ENCODE measurements around the gene ZFP42. TPM values are rescaled to one million over a fixed set of nuclear protein-coding genes. Genes with fewer than 3 reads are reported as not detected.
A peak's percentile ranks its signal among the peaks of the same experiment; 100 is the strongest.
"Not testable (repeated sequence)": the region's sequence is repeated elsewhere in the genome, so short reads cannot be mapped to it uniquely, and the experiment has no call there.

The ZFP42 gene
- under 0.01 TPM in 1 of 2 replicates, not detected in the other for total RNA-seq

DNA sequence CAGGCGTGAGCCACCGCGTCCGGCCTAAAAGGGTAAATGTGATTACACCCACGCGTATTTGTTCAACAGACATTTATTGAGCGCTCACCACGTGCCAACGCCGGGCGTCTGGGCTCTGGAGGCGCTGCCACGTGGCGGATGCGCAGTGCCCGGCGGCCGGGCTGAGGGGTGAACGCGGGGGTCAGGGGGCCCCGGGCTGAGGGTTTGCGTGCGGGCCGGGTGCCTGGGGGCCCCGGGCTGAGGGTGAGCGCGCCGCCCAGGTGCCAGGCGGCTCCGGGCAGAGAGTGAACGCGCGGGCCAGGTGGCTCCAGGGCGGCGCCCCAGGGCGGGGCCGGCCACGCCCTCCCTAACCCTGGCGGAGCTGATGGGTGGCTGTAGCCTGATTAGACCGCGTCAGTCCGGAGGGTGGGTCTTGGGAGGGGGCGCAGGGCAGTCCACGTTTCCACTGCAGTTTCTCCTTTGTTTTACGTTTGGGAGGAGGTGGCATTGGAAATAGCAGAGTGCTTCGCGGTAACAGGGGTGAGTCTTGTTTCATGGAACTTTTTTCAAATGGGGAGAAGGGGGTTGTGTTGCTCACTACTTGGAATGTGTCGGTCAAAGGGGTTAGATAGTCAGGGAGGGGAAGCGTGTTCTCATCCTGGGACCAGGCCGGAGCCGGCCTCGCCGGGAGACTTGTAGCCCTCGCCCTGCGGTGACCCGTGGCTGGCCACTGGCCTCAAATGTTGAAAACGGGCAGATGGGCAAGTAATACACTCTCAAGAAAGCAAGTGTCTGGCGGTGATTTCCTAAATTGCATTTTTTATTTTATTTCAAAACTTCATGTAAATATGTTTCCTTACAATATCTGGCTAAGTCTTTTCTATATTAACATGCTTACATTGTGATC, at the start of gene ZFP42:
Gene ZFP42 (plus strand): TSS at position 450 of the 886 bp plus-strand sequence. CDS start 7,037 bp downstream, outside the sequence.
- DNase-seq (ENCODE audit: low read depth in 2 of 2), result no peak

DNA sequence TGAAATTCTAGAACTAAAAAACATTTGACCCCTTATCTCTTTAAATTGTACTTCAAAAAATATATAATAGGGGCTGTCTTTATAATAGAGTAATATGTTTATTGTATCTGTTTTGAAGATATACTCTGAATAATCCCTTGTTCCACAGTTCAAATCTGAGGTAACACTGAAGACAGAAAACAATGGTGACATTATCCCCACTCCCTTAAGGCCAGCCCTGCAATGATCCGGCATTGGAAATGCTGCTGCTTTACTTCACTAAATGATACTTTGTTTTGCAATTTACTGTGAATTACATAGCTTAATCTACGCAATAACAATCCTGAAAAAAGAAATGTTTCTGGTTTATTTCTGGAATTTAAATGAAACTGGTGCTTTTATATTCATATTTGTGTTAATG, 34.4 kb upstream of the ZFP42 start:
- DNase-seq (ENCODE audit: low read depth in 2 of 2), result no peak

DNA sequence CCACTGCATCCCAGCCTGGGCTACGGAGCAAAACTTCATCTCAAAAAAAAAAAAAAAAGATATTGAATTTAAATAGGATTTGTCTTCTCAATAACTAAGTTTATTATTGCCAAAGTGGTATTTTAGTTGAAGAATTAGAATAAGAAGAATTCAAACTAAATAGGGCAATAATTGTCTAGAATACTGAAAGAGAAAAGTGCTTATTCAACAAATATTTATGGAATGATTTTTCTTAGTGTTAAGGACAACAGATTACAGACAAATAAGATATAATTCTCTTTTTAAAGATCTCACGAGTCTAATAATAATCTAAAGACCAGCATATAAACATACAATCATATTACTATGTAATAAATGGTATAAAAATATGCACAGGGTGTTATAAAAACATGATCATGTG, 33.6 kb upstream of the ZFP42 start:
- no peak for DNase-seq (ENCODE audit: low read depth in 2 of 2)

DNA sequence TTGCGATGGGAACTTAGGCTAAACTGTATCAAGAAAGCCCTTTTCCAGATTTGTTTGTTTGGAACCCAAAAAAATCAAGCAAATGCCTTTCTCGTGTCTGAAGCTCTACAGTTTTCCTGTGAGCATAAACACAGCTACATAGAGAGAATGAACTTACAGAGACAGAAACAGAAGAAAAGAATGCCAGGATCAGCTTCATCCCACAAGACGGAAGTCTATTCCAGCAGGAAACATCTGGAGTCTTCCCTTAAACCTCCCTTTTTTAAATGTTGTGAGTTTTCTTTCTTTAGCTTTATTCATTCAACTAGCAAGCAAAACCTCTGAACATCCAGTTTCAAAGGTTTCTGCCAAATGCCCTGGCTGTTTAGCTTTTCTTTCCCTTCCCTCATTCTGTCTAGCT, 32.6 kb upstream of the ZFP42 start:
- no peak for DNase-seq (ENCODE audit: low read depth in 2 of 2)

DNA sequence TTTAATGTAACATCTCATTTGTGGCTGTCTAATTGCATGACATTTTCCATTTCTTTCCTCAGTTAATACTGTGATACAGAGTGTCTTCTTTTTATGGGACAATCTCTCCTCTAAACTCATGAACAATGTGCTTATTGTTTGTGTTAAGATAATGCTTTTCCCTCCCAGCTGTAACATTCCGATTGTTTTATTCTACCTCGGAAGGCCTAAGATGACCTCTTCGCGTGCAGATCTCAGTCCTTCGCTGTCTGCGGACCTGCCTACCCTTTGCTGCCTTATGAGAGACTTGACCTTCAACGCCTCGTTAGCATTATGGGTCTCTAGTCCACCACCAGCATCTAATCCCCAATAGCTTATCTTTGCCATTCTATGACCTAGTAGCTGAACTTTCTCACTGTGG, 29.8 kb upstream of the ZFP42 start:
- DNase-seq (ENCODE audit: low read depth in 2 of 2), result no peak

DNA sequence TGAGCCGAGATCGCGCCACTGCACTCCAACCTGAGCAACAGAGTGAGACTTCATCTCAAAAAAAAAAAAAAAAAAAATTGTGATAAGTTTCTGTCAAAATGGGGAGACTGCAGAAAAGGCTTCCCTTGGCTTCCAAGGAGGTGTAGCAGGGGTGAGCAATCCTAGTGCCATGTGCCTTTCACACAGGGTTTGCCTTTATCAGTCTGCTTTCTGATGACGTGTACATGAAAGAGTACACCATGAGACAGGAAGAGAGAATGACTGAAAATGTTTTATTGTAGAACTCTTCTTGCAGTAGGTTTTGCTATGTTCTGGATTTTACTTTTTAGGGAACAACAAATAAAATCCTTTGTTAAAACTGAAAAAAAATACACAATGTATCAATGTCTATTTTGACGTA, 23.4 kb upstream of the ZFP42 start:
- no peak for DNase-seq (ENCODE audit: low read depth in 2 of 2)

DNA sequence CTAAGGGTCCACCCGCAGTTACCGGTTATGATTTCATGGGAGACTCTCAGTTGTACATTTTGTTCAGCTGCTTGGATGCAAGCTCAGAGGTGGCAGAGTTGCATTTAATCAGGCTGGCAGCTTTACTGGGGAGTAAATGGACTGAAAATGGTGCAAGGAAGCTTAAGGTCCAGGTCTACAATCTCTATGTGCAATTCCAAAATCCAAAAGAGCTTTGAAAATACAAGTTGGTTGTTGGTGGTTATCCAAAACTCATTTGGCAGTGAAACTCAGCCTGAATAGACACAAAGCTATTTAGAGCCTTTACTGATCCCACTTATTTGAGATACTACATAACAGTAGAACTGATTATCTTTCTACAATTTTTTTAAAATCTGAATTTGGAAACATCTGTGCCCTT, 11.8 kb upstream of the ZFP42 start:
- no peak for DNase-seq (ENCODE audit: low read depth in 2 of 2)

DNA sequence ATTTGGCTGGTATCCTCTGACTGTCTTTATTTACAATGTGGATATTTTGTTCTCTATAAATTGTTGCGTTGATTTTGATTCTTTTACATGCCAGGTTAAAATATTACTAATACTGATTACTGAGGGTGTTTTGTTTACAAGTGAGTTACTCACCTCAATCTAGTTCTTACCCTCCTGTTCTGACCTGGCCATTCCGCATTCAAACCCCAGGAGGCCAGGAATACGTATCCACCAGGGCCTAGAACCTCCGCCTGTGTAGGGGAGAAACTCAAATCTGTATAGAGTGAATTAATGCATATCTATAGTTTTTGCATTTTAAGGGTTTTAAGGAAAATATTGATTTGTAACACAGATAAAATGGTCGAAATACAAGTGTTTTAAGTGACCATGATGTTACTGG, 2.6 kb upstream of the ZFP42 start:
- no peak for DNase-seq (ENCODE audit: low read depth in 2 of 2)

DNA sequence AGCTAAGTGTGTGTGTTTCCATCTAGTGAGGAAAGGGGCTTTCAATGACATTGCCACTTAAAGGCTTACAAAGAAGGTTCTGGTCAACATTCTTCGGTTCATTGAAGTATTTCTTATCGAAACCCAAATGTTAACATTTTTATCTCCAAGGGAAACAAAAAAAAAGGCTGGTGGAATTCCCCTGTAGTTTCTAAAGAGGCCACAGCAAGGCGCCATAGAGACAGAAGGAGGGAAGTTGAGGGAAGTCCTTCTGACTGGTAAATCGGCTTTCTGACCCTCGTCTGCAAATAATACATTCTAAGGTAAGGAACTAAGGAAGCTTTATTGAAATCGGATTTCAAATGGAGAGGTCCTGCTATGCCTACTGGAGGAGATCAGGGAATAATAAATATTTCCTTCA, 1.7 kb upstream of the ZFP42 start:
- DNase-seq (ENCODE audit: low read depth in 2 of 2), result peak in 1 of 2 donors; percentile 1

DNA sequence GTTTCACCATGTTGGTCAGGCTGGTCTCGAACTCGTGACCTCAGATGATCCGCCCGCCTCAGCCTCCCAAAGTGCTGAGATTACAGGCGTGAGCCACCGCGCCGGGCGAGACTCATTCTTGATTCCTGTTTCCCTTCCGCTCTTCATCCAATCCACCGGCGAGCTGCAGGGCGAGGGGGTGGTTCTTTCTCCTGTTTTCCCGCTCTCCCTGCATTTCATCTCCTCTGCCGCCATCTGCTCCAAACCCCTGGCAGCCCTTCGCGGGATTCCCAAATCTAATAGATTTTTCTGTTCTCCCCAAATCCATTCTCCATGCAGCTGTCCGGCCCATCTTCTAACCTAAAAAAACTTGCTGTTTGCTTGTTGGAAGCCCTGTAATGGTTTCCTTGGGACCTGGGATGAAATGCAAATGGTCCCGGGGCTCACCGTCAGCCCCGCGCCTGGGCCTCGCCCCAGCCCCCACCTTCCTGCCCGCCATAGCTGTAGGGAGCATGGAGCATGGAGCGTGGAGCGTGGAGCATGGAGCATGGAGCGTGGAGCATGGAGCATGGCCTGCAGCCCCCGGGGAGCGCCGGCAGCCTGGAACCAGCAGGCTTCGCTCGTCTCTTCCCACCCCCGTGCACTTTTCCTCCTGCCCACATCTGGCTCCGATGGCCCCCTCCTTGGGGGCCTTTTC, 1.1 kb downstream of the ZFP42 start:
- DNase-seq (ENCODE audit: low read depth in 2 of 2), result no peak

DNA sequence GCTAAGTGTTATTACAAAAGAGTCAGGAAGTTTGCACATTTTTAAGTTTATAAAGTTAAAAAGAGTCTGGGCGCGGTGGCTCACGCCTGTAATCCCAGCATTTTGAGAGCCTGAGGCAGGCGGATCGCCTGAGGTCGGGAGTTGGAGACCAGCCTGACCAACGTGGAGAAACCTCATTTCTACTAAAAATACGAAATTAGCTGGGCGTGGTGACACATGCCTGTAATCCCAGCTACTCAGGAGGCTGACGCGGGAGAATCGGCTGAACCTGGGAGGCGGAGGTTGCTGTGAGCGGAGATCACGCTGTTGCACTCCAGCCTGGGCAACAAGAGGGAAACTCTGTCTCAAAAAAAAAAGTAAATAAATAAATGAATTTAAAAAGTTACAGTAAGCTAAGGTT, 2.4 kb downstream of the ZFP42 start:
- DNase-seq (ENCODE audit: low read depth in 2 of 2), result not testable (repeated sequence)

DNA sequence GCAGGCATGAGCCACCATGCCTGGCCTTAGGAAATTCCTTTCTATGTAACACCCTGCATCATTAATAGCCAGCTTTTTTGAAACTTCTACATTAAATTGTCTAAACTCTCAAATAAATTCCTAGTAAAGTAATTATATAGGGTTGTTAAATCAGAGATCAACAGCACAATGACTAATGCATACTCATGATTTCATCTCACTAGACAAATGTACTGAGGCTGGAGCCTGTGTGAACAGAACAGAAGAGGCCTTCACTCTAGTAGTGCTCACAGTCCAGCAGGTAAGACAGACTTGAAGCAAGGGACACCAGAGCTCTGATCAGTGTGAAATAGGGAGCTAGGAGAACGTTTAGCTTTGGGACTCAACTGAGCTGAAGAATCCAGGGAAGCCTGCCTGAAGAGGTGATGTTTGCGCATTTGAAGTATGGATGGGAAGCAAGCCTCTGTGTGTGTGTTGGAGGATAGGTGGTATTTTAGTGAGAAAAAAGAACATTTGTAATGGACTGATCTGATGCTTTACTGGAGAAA, 3.9 kb downstream of the ZFP42 start:
- DNase-seq (ENCODE audit: low read depth in 2 of 2), result no peak

DNA sequence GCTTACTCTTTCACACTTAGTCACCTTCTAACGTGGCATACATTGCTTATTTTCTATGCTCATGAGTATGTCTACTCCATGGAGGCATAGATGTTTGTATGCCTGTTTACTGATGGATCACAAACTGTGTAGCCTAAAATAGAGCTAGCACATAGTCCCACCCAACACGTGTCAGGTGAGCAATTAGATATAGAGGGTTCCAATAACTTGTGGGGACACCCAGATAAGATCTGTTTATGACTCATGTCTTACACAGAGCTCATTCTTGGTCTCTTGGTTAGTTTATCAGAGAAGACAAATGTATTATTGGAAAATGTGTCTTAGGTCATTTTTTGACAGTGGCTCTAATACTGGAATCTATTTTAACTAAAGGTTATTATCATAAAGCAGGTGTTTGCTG, 6.8 kb downstream of the ZFP42 start:
- DNase-seq (ENCODE audit: low read depth in 2 of 2), result no peak

DNA sequence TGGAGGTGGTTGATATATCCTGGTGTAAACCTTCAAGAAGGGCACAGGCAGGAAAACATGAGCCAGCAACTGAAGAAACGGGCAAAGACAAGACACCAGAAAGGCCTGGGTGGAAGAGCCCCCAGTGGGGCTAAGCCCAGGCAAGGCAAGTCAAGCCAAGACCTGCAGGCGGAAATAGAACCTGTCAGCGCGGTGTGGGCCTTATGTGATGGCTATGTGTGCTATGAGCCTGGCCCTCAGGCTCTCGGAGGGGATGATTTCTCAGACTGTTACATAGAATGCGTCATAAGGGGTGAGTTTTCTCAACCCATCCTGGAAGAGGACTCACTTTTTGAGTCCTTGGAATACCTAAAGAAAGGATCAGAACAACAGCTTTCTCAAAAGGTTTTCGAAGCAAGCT, 7.2 kb downstream of the ZFP42 start:
- no peak for DNase-seq (ENCODE audit: low read depth in 2 of 2)

DNA sequence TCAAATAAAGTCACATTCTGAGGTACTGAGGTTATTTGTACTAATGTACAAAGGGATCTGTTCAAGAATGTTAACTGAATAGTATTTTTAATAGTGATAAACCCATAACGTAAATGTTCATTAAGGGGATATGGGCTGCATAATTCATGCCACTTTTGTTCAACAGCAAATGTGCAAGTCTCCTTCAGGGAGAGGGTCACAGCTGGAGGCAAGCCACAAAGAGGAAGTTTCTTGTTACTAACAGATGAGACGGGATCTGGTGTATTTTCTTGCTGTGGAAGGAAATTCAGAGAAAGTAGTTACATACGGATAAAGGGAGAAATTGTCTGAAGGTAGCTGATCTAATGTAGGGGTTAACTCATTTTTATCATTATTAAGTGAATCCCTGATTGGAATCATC, 10.0 kb downstream of the ZFP42 start:
- no peak for DNase-seq (ENCODE audit: low read depth in 2 of 2)

DNA sequence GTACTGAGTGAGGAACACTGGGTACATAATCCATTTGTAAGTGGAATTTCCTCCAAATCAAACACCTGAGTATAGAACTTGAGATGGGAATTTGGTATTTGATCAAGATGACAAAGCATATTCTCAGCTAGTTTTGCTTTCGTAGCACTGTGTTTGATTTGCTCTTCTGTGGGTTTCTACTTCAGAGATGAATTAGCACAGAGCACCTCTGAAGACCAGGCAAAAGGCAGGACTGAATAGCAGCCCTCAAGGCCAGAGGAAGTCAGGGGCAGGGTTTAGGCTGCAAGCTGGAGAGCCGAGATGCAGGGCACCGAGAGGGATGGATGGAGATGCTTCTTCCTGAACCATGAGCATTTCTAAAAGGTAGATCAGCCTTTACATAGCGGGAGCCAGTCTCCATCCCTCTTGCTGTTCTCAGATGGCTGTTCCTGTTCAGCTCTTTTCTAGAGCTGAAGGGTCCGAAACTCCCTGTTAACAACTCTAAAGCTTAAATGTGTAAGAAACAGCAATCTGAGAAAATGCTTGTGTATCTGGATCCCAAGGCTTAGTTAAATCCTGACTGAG, 10.8 kb downstream of the ZFP42 start:
- no peak for DNase-seq (ENCODE audit: low read depth in 2 of 2)

DNA sequence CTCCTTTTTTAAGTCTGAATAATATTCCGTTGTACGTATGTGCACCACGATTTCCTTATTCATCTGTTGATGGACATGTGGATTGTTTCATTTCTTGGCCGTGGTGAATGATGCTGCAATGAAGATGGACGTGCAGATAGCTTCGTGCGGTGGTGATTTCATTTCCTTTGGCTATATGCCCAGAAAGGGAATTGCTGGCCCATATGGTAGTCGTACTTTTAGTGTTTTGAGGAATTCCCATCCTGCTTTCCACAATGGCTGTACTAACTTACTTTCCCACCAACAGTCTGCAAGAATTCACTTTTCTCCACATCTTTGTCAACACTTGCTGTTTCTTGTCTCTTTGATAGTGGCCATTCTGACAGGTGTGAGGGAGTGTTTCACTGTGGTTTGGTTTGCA, 12.8 kb downstream of the ZFP42 start:
- DNase-seq (ENCODE audit: low read depth in 2 of 2), result peak; percentile 26 to 54

DNA sequence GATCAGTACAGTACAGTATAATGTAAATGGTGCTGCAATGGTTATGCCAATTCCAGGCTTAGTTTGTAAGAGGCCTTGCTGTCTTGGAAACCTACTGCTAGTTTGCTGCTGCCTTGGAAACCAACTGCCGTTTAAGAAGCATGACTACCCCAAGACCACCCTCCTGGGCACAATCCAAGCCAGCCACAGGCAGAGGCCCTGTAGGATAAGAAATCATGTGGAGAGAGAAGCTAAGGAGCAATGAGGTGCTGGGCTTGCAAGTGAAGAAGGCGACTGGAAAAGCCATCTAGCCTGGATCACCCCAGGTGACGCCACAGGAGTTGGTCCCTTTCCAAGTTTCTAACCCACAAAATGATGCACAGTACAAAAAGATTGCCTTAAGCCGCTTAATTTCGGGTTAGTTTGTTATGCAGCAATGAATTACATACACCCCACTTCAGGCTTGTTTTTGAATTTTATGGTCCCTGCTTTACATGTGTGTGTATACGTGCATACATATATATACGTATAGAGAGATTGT, 16.9 kb downstream of the ZFP42 start:
- no peak for DNase-seq (ENCODE audit: low read depth in 2 of 2)

DNA sequence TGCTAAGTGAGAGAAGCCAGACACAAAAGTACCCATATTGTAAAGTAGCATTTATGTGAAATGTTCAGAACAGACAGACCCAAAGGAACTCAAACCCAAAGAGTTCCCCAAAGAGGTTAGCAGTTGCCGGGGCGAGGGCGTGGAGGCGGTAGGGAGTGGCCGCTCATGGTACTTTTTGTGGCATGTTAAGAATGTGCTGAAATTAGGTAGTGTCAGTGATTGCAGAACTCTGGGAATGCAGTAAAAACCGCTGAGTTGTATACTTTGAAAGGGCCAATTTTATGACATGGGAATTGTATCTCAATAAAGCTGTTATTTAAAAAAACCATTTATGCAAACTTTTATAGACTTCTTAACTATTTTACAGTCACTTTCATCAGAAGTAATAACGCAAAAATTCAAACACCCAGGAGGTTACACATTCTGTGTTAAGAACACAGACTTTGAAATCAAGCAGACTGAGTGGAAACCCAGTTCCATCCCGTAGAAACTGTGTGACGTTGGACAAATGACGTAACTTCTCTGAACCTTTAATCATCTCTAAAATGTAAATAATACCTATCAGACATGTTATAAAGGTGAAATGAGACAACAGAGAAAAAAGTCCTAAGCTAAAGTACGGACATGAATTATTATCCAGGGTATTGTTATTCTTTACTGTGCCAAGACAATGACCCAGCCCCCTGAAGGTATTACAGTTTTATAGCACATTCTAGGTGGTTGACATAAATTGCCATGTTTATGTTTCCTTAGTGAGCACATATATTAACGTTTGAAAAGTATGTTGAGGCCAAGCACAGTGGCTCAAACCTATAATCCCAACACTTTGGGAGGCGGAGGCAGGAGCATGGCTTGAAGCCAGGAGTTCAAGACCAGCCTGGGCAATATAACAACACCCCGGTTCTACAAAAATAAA, 19.7 kb downstream of the ZFP42 start:
- no peak for DNase-seq (ENCODE audit: low read depth in 2 of 2)

DNA sequence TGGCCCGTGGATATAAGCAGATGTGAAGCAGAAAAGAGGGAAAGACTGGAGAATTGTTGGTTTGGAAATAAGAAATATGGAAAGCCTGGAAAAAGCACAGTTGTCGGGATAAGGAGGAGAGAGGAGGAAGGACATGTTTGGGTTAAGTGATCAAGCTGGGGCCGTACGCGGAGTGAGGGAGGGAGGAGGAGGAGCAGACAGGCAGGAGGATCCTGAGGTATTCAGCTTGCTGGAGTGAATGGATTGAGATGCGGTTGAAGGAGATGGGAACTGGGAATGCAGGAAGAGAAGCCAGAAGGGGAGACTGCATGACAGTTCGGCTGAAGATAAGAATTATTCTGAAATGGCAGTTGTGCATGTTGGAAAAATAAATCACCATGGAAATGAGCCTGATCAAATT, 21.2 kb downstream of the ZFP42 start:
- DNase-seq (ENCODE audit: low read depth in 2 of 2), result no peak

DNA sequence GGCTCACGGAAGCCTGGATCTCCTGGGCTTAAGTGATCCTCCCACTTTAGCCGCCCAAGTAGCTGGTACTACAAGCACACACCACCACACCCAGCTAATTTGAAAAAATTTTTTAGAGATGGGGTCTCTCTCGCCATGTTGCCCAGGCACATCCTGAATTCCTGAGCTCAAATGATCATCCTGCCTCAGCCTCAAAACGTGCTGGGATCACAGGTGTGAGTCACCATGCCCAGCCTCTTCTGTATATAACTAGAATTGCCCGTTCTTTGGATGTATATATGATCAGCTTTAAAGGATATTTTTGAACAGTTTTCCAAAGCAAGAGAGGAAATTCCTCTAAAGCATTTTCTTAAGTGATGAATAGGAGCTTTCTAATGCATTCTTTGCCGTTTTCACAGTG, 22.7 kb downstream of the ZFP42 start:
- no peak for DNase-seq (ENCODE audit: low read depth in 2 of 2)
